Adrenal gland (tissue), 5 donors: ENCODE results near the gene PMPCA.

ENCODE experiments used
- POLR2A ChIP-seq, 2 donors: fragments of 450-650 bp; IDR thresholded peaks; one replicate each; pipeline ENCODE4 v1.6.1; 2017; ENCODE audit warnings: antibody characterized with exemption in 2 of 2, mild to moderate bottlenecking in 2 of 2, moderate library complexity in 1 of 2
- TF ChIP-seq, protein P1 (sequence below), 6 experiments: fragments of 450-650 bp in 4 of 6; fragments of 200-600 bp in 2 of 6; sonication (generic) in 1 of 6; IDR thresholded peaks; 1 replicate in 5 of 6; 2 replicates in 1 of 6; pipeline versions ENCODE4 v1.5.1 to v1.8.0; 2016 to 2021; ENCODE audit warnings: antibody characterized with exemption in 6 of 6, mild to moderate bottlenecking in 2 of 6, moderate library complexity in 1 of 6
- donor health status: DM: no; HTN: no; CAD: no.

DNA sequence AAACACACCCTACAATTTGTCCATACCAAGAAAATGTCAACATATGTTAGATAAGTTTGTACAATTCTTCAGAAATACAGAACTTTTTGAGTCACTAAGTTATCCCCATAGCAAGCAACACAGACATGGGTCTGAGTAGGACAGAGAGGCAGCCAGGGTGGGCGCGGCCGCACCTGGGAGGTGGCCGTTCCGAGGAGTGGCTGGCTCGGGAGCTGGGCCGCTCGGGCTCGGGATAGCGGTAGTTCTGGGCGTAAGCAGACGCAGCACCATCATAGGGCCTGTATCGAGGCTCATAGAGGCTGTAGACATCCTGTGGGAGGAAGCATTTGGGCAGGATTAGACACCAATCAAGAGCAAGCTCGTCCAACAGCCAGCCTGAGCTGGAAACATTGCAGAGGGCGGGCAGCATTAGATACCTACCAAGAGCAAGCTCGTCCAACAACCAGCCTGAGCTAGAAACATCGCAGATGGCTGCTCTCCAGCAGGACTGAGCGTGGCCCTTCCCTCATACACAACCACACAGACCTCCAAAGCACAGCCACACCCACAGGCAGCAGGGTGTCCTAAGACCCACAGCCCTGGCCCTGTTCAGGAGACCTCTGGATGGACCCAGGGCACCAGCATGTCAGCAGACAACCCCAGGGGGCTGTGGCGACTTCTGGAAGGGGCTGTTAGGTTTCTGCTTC, 61.5 kb downstream of the PMPCA start:
- TF ChIP-seq, protein P1, sequence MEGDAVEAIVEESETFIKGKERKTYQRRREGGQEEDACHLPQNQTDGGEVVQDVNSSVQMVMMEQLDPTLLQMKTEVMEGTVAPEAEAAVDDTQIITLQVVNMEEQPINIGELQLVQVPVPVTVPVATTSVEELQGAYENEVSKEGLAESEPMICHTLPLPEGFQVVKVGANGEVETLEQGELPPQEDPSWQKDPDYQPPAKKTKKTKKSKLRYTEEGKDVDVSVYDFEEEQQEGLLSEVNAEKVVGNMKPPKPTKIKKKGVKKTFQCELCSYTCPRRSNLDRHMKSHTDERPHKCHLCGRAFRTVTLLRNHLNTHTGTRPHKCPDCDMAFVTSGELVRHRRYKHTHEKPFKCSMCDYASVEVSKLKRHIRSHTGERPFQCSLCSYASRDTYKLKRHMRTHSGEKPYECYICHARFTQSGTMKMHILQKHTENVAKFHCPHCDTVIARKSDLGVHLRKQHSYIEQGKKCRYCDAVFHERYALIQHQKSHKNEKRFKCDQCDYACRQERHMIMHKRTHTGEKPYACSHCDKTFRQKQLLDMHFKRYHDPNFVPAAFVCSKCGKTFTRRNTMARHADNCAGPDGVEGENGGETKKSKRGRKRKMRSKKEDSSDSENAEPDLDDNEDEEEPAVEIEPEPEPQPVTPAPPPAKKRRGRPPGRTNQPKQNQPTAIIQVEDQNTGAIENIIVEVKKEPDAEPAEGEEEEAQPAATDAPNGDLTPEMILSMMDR (IDR thresholded peaks at IDR 0.05) = no peak
- TF ChIP-seq POLR2A (IDR thresholded peaks at IDR 0.05) = no peak
